Endometrial microvascular endothelial cells (primary cell): ENCODE data around the gene PDE8A. TPM values are rescaled to one million over a fixed set of nuclear protein-coding genes. Genes with fewer than 3 reads are reported as not detected.
"Not testable (repeated sequence)": the region's sequence is repeated elsewhere in the genome, so short reads cannot be mapped to it uniquely, and the experiment has no call there.

Experiments
- in situ Hi-C: cut with HindIII; loops from 2 replicates; pipeline ENCODE4 v1.10.0; 2017; ENCODE audit warnings: low sequenced_read_pairs, low pct_unique_long_range_greater_than_20kb; ENCODE audit errors: inconsistent ontology term
- total RNA-seq: library from RNA; depleted of rRNA; stranded (reverse); fragments of >200 nt; gene quantifications from one replicate; pipeline ENCODE4 v1.2.3, GENCODE V29; 2015; ENCODE audit errors: inconsistent ontology term

Gene PDE8A
- total RNA-seq, 1 donor from 2014 or later: 18.6 TPM

- in situ Hi-C loops: no loop called here
These were observed 1.6 kb downstream of the PDE8A start for GRCh38 chr15:84983294-84983693.

- in situ Hi-C loops: no loop called here
These were observed 2.1 kb downstream of the PDE8A start for GRCh38 chr15:84983711-84984110.

- in situ Hi-C loops: no loop called here
These were observed 3.5 kb downstream of the PDE8A start for GRCh38 chr15:84985158-84985557.

- in situ Hi-C loops: not testable (repeated sequence)
These were observed 5.7 kb downstream of the PDE8A start for GRCh38 chr15:84987351-84987750.

- in situ Hi-C loops: no loop called here
These were observed 6.4 kb downstream of the PDE8A start for GRCh38 chr15:84987949-84988624.

- in situ Hi-C loops: no loop called here
These were observed 7.4 kb downstream of the PDE8A start for GRCh38 chr15:84988909-84989644.

- in situ Hi-C loops: no loop called here
These were observed 8.9 kb downstream of the PDE8A start for GRCh38 chr15:84990507-84990906.

- in situ Hi-C loops: no loop called here
These were observed 9.5 kb downstream of the PDE8A start for GRCh38 chr15:84991014-84991712.

- in situ Hi-C loops: no loop called here
These were observed 10.7 kb downstream of the PDE8A start for GRCh38 chr15:84992157-84992944.

- in situ Hi-C loops: no loop called here
These were observed 14.4 kb downstream of the PDE8A start for GRCh38 chr15:84996055-84996454.

- in situ Hi-C loops: not testable (repeated sequence)
These were observed 15.1 kb downstream of the PDE8A start for GRCh38 chr15:84996714-84997113.

- in situ Hi-C loops: not testable (repeated sequence)
These were observed 15.6 kb downstream of the PDE8A start for GRCh38 chr15:84997214-84997613.

GRCh38 chr15:85000189-85000864 lies 18.7 kb downstream of the PDE8A start:
- in situ Hi-C loops: no loop called here

- in situ Hi-C loops: no loop called here
These were observed 19.3 kb downstream of the PDE8A start for GRCh38 chr15:85000937-85001336.

- in situ Hi-C loops: no loop called here
These were observed 20.9 kb downstream of the PDE8A start for GRCh38 chr15:85002517-85002916.

- in situ Hi-C loops: no loop called here
These were observed 22.1 kb downstream of the PDE8A start for GRCh38 chr15:85003593-85004312.

GRCh38 chr15:85004550-85004949 lies 22.9 kb downstream of the PDE8A start:
- in situ Hi-C loops: no loop called here

- in situ Hi-C loops: no loop called here
These were observed 23.7 kb downstream of the PDE8A start for GRCh38 chr15:85005319-85005718.
